Spleen (tissue), 13 donors: ENCODE measurements around the gene SUDS3. TPM values are rescaled to one million over a fixed set of nuclear protein-coding genes. Genes with fewer than 3 reads are reported as not detected.
A peak's percentile ranks its signal among the peaks of the same experiment; 100 is the strongest.

ENCODE experiments used
- DNase-seq: peaks from one replicate; pipeline ENCODE4 v3.0.0-alpha.2; 2020
- H3K27ac ChIP-seq, 8 donors: fragments of 200-600 bp; sonication (generic) in 7 of 8; 1 replicate in 4 of 8; 2 replicates in 4 of 8; pipeline versions ENCODE4 v1.5.0 to v1.8.0; 2016 to 2021; ENCODE audit warnings: inconsistent platforms in 4 of 8, mild to moderate bottlenecking in 4 of 8, moderate library complexity in 1 of 8
- H3K27me3 ChIP-seq, 7 donors: fragments of 200-600 bp; sonication (generic) in 6 of 7; replicated peaks in 1 of 7; 1 replicate in 4 of 7; 2 replicates in 3 of 7; pipeline versions ENCODE4 v1.5.0 to v1.8.0; 2016 to 2021; ENCODE audit warnings: inconsistent platforms in 3 of 7, mild to moderate bottlenecking in 1 of 7
- H3K36me3 ChIP-seq, 6 donors: fragments of 200-600 bp; sonication (generic) in 5 of 6; 1 replicate in 4 of 6; 2 replicates in 2 of 6; pipeline versions ENCODE4 v1.5.0 to v1.8.0; 2016 to 2021; ENCODE audit warnings: inconsistent platforms in 2 of 6
- H3K4me1 ChIP-seq, 6 donors: fragments of 200-600 bp; sonication (generic) in 5 of 6; 1 replicate in 3 of 6; 2 replicates in 3 of 6; pipeline versions ENCODE4 v1.5.0 to v1.8.0; 2016 to 2021; ENCODE audit warnings: inconsistent platforms in 3 of 6
- H3K4me3 ChIP-seq, 8 donors: fragments of 200-600 bp; sonication (generic) in 7 of 8; 1 replicate in 4 of 8; 2 replicates in 4 of 8; pipeline versions ENCODE4 v1.5.0 to v1.8.0; 2016 to 2021; ENCODE audit warnings: inconsistent platforms in 4 of 8, mild to moderate bottlenecking in 4 of 8, moderate library complexity in 2 of 8
- H3K9me3 ChIP-seq, 8 donors: fragments of 200-600 bp; sonication (generic) in 7 of 8; 1 replicate in 4 of 8; 2 replicates in 4 of 8; pipeline versions ENCODE4 v1.5.0 to v1.8.0; 2016 to 2021; ENCODE audit warnings: inconsistent platforms in 4 of 8
- POLR2A ChIP-seq, 3 donors: fragments of 450-650 bp; IDR thresholded peaks; one replicate each; pipeline ENCODE4 v1.5.1; 2017; ENCODE audit warnings: antibody characterized with exemption in 3 of 3, mild to moderate bottlenecking in 1 of 3
- POLR2AphosphoS5 ChIP-seq, 3 donors: sonication (generic); formaldehyde crosslinking; IDR thresholded peaks; one replicate each; pipeline ENCODE4 v1.5.1; 2017; ENCODE audit warnings: antibody characterized with exemption in 3 of 3
- WGBS, 5 donors: extraction: QIAGEN DNeasy Blood & Tissue Kit in 3 of 5; methylation state at CpG; one replicate each; pipeline versions ENCODE4 v1.1.5 to v1.1.7; 2013 to 2018; 5-methylcytosine and 5-hydroxymethylcytosine counted together
- intact Hi-C: fragments of 100-400 bp; cut with DNase I; formaldehyde crosslinking; loops from one replicate; pipeline ENCODE4 v1.15.0; 2023; ENCODE audit warnings: low total_unique reads
- long read RNA-seq, 2 donors: transcript quantifications; one replicate each; lab custom pipeline, GENCODE V29; 2026
- polyA plus RNA-seq, 3 donors: library from polyadenylated mRNA; stranded (reverse); fragments of 200-250 nt; gene quantifications; one replicate each; pipeline ENCODE4 v1.2.1, GENCODE V29; 2013
- total RNA-seq, 7 donors: library from RNA; depleted of rRNA in 3 of 7; stranded (reverse); fragments of >200 nt in 3 of 7; fragmentation: NEBNext Ultra II Directional in 4 of 7; extraction: Animal tissue kit (Norgen Biotek cat#: 25700) in 4 of 7; gene quantifications; one replicate each; pipeline versions ENCODE4 v1.1.0 to v1.2.1, GENCODE V29; 2016 to 2021
- TF ChIP-seq, protein P1 (sequence below), 11 experiments: fragments of 200-600 bp in 7 of 11; fragments of 450-650 bp in 4 of 11; sonication (generic) in 4 of 11; IDR thresholded peaks in 8 of 11; conservative IDR thresholded peaks in 3 of 11; 1 replicate in 7 of 11; 2 replicates in 4 of 11; pipeline versions ENCODE4 v1.4.0 to v1.8.0; 2016 to 2021; ENCODE audit warnings: antibody characterized with exemption in 11 of 11, inconsistent platforms in 4 of 11, mild to moderate bottlenecking in 1 of 11
- donor health status: healthy with polysubstance abuse.
- donor health status: DM: no; HTN: no; CAD: no; lungs with moderate emphysema.
- donor health status: DM: no; HTN: no; CAD: no.
- donor health status: Bipolar disorder and iron deficiency.
- donor health status: healthy.
- donor health status: DM: no; HTN: no; CAD: no.
- donor health status: DM: yes; HTN: yes; CAD: no.

SUDS3 gene, protein sequence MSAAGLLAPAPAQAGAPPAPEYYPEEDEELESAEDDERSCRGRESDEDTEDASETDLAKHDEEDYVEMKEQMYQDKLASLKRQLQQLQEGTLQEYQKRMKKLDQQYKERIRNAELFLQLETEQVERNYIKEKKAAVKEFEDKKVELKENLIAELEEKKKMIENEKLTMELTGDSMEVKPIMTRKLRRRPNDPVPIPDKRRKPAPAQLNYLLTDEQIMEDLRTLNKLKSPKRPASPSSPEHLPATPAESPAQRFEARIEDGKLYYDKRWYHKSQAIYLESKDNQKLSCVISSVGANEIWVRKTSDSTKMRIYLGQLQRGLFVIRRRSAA
- total RNA-seq (10 to 100 TPM; 27.3 to 90.9 (median 29.9) TPM), polyA plus RNA-seq (10 to 100 TPM in 2 of 3 donors, 1 to 10 TPM in 1; 8.3 to 14.3 (median 10.8) TPM)
- long read RNA-seq, donor 1, full-length matches to known transcripts, result 2 of 2 reads
- long read RNA-seq, donor 1, partial matches to known transcripts, result 0 of 2 reads
- long read RNA-seq, donor 1, other reads (novel, unspliced or antisense), result 0 of 2 reads
- long read RNA-seq, donor 2, full-length matches to known transcripts, result 1 of 11 reads
- long read RNA-seq, donor 2, partial matches to known transcripts, result 10 of 11 reads
- long read RNA-seq, donor 2, other reads (novel, unspliced or antisense), result 0 of 11 reads

DNA sequence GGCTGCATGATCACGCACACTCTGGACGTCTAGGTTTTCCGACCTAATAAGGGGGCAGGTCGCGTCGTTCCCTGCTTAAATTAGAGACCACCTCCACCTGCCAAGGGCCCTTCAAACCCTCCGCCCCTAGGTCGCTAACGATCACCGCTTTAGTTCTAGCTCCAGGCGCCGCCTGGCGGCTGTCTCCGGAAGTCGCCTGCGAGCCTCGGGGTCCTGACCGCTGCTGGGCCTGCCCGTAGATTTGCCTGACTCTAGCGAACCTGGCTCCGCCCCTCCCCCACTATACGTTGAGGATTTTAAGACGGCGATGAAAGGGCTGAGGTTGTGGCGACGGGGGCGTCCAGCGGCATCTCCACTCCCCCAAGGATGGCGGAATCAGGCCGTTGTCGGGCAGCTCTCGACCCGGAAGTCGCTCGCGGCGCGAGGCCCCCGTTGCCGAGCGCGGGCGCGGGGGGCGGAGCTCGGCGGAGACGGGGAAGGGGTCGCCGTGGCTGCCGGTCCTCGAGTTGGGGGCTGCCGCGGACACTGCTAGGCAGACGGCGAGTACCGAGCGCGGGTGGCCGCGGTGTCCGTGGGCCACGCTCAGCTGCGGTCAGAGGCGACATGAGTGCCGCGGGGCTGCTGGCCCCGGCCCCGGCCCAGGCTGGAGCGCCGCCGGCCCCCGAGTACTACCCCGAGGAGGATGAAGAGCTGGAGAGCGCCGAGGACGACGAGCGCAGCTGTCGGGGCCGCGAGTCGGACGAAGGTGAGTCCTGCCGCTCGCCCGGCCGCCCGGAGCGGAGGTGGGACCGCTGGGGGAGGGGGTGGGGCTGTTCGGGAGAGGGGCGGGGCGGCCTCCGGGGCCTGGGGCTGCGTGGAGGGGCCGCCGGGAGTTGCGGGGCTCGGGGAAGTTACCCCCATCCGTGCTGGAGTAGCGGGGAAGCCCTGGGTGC, at the start of gene SUDS3:
SUDS3 (plus strand) TSS at position 467 of the 932 bp plus-strand sequence; CDS start at position 604, 137 bp downstream.
- Histone ChIP-seq H3K36me3 (peaks cover 0 to 30% (median 25%) of the 10 kb centered on the region in 6 donors), H3K9me3 (no peaks in the 10 kb centered on the region), H3K4me3 (peak within 1 kb of the TSS; percentile 95 to 99 (median 99)), H3K27ac (peak within 1 kb of the TSS; percentile 92 to 98 (median 98)), H3K27me3 (no peaks in the 10 kb centered on the region), H3K4me1 (peaks cover 17 to 73% (median 40%) of the 10 kb centered on the region in 6 donors)
- TF ChIP-seq POLR2AphosphoS5 (IDR thresholded peaks at IDR 0.05), result peak; percentile 83 to 91 (median 85)
- TF ChIP-seq, protein P1, sequence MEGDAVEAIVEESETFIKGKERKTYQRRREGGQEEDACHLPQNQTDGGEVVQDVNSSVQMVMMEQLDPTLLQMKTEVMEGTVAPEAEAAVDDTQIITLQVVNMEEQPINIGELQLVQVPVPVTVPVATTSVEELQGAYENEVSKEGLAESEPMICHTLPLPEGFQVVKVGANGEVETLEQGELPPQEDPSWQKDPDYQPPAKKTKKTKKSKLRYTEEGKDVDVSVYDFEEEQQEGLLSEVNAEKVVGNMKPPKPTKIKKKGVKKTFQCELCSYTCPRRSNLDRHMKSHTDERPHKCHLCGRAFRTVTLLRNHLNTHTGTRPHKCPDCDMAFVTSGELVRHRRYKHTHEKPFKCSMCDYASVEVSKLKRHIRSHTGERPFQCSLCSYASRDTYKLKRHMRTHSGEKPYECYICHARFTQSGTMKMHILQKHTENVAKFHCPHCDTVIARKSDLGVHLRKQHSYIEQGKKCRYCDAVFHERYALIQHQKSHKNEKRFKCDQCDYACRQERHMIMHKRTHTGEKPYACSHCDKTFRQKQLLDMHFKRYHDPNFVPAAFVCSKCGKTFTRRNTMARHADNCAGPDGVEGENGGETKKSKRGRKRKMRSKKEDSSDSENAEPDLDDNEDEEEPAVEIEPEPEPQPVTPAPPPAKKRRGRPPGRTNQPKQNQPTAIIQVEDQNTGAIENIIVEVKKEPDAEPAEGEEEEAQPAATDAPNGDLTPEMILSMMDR (IDR thresholded peaks at IDR 0.05 in 8 of 11, conservative IDR thresholded peaks at IDR 0.05 in 3 of 11), result peak; percentile 95 to 99 (median 98)
- TF ChIP-seq POLR2A (IDR thresholded peaks at IDR 0.05), result peak in 1 of 3 donors; percentile 8
- DNase-seq, result peak; percentile 98
- intact Hi-C loops, result loop anchor here (5.0 to 10.0 kb wide), 2 partner anchors 194 to 252 kb away; no protein-coding TSS in a partner anchor
- 0 to 1% (median 1%) methylated on average over 24 to 102 of the region's 102 CpGs for WGBS, 5 donors

DNA sequence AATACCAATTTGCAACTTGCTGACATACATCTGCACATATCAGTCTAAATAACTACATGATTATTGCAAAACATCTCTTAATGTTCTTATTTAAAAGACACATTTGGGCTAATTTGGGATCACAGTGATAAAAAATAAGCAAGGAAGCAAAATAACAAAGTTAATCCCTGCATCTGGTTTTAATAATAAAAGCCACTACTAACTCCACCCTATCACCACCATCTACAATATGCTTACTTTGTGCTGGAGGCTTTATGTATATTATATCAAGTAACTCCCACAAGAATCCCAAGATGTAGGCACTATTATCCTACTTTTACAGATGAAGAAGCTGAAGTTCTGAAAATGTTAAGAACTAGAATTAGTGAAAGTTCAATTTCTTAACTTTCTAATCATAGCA, 49.4 kb upstream of the SUDS3 start:
- Histone ChIP-seq H3K36me3 (peaks cover 0 to 7% (median 0%) of the 10 kb centered on the region in 6 donors), H3K9me3 (no peaks in the 10 kb centered on the region), H3K27me3 (no peaks in the 10 kb centered on the region), H3K27ac (no peak overlapping the region), H3K4me3 (no peak overlapping the region), H3K4me1 (peaks cover 9 to 57% (median 41%) of the 10 kb centered on the region in 6 donors)
- TF ChIP-seq POLR2AphosphoS5 (IDR thresholded peaks at IDR 0.05), result no peak
- intact Hi-C loops, result no loop called here
- no peak for DNase-seq

DNA sequence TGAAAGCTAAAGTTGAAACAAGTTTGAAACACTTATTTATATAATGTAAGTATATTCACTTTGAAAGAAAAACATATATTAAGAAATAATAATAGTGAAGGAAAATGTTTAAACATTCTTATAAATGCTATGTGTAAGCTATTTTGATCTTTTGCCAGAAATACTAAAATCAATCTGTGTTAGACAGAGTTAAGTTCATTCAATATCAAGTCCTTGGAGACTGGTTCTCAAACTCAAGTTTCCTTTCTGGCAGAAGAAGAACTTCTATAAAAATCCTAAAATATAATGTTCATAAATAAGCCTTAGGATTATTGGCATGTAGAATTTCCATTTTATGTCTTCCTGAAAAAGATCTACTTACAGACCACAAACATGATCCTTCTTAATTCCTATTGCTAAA, 49.0 kb upstream of the SUDS3 start:
- Histone ChIP-seq H3K36me3 (peaks cover 0 to 7% (median 0%) of the 10 kb centered on the region in 6 donors), H3K9me3 (no peaks in the 10 kb centered on the region), H3K27me3 (no peaks in the 10 kb centered on the region), H3K4me3 (no peak overlapping the region), H3K4me1 (peaks cover 9 to 61% (median 43%) of the 10 kb centered on the region in 6 donors), H3K27ac (peak overlapping the region in 2 of 8 donors; percentile 3 to 10)
- TF ChIP-seq POLR2A (IDR thresholded peaks at IDR 0.05), result no peak
- TF ChIP-seq POLR2AphosphoS5 (IDR thresholded peaks at IDR 0.05), result no peak
- TF ChIP-seq, protein P1 (IDR thresholded peaks at IDR 0.05 in 8 of 11, conservative IDR thresholded peaks at IDR 0.05 in 3 of 11), result no peak
- no peak for DNase-seq
- intact Hi-C loops, result no loop called here
